PC-9 (cell line): ENCODE measurements around the gene PI4K2A.

ENCODE experiments used
- EZH2 ChIP-seq: fragments of 200-600 bp; sonication (generic); IDR thresholded peaks from 2 replicates; pipeline ENCODE4 v1.8.0; 2017; ENCODE audit warnings: antibody characterized with exemption, low read depth
- TF ChIP-seq, protein P1 (sequence below): fragments of 200-600 bp; sonication (generic); conservative IDR thresholded peaks from 2 replicates; pipeline ENCODE4 v1.6.1; 2017; ENCODE audit warnings: mixed run types, antibody characterized with exemption, mild to moderate bottlenecking, moderate library complexity

DNA sequence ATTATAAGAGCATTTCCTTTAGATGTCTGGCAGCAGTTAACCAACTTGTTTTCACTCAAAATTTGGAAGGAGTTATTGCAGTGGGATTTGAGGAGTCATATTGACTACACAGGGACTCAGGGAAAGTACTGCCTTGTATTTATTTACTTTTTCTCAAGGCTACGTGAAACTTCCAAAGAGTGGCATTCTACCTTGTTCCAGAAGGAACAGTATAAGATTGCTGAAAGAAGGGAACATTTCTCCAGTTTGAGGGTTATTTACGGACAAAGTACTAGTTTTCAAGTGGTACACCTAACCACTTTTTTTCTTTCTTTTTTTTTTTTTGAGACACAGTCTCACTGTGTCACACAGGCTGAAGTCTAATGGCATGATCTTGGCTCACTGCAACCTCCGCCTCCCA is 12.2 kb upstream of the PI4K2A start:
- TF ChIP-seq, protein P1, sequence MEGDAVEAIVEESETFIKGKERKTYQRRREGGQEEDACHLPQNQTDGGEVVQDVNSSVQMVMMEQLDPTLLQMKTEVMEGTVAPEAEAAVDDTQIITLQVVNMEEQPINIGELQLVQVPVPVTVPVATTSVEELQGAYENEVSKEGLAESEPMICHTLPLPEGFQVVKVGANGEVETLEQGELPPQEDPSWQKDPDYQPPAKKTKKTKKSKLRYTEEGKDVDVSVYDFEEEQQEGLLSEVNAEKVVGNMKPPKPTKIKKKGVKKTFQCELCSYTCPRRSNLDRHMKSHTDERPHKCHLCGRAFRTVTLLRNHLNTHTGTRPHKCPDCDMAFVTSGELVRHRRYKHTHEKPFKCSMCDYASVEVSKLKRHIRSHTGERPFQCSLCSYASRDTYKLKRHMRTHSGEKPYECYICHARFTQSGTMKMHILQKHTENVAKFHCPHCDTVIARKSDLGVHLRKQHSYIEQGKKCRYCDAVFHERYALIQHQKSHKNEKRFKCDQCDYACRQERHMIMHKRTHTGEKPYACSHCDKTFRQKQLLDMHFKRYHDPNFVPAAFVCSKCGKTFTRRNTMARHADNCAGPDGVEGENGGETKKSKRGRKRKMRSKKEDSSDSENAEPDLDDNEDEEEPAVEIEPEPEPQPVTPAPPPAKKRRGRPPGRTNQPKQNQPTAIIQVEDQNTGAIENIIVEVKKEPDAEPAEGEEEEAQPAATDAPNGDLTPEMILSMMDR, result no peak
- TF ChIP-seq EZH2, result no peak
